LNCaP clone FGC (cell line): ENCODE data around the gene RBM19.

Experiments used
- DNase-seq: peaks from one replicate; pipeline ENCODE4 v3.0.0-alpha.2; 2011; ENCODE audit warnings: low read depth
- H3K4me3 ChIP-seq: 2 replicates; pipeline ENCODE4 v1.5.1; 2011; ENCODE audit warnings: mild to moderate bottlenecking, low read depth, low read length, control low read depth
- CTCF ChIP-seq: IDR thresholded peaks from 2 replicates; pipeline ENCODE4 v1.5.1; 2012; ENCODE audit warnings: mild to moderate bottlenecking; ENCODE audit not compliant: control insufficient read depth, insufficient read depth; ENCODE audit errors: extremely low read depth

RBM19 gene

DNA sequence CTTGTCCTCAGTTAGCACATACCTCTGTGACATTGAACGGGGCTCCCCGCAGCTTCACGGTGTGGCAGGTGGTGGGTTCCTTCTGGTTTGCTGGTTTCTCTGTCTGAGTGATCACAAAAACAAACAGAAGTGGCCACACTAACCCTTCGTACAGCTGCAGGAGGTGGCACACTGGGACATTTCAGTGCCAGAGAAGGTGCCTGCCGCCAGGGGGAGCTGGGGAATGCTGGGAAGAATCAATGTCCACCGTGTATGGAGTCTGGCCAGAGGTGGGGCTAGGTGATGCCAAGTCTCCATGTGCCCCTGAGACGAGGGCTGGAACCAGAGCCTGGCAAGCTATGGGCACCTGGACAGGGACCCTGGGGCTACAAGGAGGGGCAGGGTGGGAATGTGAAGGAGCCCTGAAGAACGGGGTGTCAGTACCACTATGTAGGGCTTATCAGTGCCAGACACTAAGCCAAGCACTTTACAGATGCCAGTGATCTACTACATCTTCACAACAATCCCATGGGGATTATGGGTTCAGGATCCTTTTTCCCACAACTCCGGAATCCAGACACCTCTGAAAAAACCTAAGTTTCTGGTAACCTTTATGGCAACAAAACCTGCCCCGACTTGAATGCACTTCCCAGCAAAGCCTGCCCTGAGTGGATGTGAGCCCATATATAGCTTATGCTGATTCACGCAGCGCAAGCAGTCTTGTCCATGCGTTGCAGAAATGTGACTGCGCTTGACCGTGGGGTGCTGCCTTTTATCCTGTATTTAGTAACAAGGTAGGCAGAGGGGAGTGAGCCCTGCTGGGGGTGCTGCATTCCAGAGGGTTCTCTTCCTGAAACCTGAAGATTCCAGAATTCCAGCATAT is 10.8 kb downstream of the RBM19 start:
- H3K4me3 ChIP-seq = no peak overlapping the region
- DNase-seq = no peak
- peak; percentile 73 for TF ChIP-seq CTCF

DNA sequence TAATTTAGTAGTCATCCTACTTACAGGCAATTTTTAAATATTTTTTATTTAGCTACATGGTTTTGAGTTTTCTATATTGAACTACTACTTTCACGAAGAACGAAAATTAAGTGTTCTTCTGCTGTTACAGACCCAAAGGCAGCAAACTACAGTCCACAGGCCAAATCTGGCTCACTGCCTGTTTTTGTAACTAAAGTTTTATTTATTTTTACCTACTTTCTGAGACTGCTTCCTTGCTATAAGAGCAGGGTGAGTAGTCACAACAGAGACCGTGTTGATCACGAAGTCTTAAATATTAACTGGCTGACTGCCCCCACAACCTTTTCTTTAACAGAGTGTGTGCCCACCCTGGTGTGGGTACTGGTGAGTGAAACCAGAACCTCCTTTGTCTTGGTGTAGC is 11.6 kb downstream of the RBM19 start:
- DNase-seq = no peak
- TF ChIP-seq CTCF = no peak
- H3K4me3 ChIP-seq = no peak overlapping the region

DNA sequence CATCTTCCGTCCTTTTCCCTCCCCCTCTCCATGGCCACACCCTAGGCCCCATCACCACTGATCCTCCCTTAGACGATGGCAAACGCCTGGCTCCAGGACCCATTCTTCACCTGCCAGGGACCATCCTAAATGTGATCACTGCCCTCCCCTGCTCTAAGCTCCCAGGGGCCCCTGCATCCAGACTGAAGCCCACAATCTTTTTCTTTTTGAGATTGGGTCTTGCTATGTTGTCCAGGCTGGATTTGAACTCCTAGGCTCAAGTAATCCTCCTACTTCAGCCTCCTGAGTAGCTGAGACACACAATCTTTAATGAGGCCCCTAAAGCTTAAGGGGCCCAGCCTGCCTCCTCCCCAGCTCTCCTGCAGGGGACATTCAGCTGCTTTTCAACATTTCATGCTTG is 15.3 kb downstream of the RBM19 start:
- no peak for TF ChIP-seq CTCF
- DNase-seq = no peak
- no peak overlapping the region for H3K4me3 ChIP-seq

- H3K4me3 ChIP-seq = no peak overlapping the region
- TF ChIP-seq CTCF = no peak
- DNase-seq = no peak
These were observed 16.5 kb downstream of the RBM19 start for GRCh38 chr12:113949321-113950305.

DNA sequence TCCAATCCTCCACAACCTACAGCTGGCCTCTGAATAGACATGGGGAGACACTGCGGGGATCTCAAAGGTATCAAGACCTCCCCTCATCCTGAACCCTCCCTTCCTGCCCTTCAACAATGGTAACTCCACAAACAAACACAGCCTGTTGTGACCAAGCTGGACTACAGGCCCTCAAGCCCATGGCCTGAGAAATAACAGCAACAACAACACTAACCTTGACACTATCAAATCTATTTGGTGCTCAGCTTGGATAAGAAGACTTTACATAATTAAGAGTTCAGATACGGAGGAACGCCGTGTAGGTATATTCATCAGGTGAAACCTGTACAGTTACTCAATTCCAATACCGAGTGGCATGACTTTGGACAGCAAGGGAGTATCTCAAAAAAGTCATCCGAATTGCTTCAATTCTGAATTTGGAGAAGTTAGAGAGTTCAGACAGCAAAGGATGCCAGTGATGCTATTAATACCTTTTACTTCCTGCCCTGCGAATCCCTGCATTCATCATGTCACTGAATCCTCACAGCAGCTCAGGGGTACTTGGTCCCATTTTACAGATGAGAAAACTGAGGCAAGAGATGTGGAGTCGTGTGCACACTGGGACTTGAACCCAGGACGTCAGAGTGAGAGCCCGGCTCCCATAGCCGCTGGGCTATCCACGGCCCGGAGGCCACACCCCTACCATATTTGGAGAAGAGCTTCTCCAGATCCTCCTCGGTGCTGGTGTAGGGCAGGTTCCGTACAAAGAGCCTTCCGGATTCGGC is 17.8 kb downstream of the RBM19 start:
- TF ChIP-seq CTCF = no peak
- DNase-seq = no peak
- H3K4me3 ChIP-seq = no peak overlapping the region

DNA sequence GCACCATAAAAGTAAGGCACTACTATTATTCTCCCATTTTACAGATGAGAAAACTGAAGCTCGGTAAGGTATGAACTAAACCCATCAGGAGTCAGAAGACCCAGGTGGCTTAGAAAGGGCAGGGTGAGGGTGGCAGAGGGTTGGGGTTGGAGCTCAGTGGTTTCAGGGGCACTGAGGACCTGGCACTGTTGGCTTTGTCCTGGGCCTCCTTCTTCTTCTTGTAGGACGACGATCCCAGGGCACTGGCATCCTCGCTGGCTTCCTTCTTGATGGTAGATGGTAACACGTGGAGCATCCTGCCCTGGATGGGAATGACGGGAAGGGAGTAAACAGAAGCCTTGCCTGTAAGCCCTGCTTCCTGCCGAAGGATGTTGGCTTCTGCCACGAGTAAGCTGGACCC is 19.9 kb downstream of the RBM19 start:
- no peak for TF ChIP-seq CTCF
- DNase-seq = no peak
- no peak overlapping the region for H3K4me3 ChIP-seq
